Islet of Langerhans (tissue), 1 donor: ENCODE measurements around the gene MYL7.

Experiments
- FAIRE-seq: peaks from one replicate; lab custom pipeline; 2011; peaks lifted over from hg19 to GRCh38; lab: Jason Lieb, UNC

The MYL7 gene

DNA sequence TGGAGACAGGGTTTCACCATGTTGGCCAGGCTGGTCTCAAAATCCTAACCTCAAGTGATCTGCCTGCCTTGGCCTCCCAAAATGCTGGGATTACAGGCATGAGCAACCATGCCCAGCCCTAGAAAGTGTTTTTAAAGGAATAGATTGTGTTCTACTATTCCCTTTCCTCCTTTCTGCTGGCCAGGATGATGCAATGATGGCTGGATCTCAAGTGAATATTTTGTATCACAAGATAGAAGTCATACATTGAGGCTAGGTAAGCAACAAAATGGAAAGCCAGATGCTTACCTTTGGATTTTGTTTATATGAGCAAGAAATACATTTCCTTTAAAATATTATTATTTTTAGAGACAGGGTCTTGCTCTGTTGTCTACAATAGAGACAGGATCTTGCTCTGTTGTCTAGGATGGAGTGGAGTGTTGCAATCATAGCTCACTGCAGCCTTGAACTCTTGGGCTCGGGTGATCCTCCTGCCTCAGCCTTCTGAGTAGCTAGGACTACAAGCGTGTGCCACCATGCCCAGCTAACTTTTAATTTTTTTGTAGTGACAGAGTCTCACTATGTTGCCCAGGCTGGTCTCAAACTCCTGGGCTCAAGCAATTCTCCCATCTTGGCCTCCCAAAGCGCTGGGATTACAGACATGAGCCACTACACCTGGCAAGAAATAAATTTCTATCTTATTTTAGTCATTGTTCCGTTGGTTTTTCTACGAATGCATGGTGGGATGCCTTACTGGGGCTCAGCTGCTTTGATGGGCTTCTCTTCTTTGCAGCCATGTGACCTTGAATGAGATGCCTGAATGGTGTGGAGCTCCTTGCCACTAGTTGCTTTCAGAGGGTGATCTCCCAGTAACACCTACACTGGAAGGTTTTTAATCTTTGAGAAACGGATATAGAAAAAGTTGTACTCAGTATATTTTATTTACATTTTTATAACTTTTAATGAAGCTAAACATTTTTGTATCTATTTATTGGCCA lies 42.8 kb downstream of the MYL7 start:
- no peak for FAIRE-seq

DNA sequence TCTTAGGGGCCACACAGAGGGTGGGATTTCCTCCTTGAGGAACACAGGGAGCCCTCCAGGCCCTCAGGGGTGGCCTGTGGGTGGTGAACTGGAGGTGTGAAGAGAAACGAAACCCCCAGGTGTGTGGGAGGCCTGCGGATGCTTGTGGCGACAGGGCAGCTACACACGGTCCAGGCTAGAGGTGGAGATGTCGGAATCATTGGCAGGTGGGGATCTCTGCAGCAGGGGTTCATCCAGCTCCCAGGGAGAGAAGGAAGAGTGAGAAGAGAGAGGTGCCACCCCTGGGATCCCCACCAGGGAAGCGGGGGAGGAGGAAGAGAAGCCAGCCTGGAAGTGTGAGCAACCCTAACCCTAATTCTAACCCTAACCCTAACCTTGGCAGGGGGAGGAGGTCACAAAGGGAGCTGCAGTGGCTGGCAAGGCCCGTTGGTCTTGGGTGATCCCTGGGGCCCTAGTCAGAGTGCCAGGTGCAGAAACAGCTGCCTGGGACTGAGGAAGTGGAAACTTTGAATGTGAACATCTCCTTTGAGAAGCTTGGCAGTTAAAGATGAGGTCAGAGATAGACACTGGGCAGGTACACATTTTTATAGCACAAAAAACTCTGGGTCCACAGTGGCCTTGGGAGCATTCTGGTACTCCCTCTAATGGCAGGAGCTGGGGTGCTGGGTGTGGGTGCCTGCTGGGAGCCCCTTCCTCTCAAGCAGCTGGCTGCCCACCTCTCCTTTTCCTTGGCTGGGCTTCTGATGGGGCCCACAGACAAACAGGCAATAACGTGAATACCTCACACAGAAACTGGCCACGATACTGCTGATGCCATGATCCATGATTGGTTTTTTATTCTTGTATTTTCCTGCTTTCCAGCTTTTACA lies 43.8 kb downstream of the MYL7 start:
- FAIRE-seq, result no peak

DNA sequence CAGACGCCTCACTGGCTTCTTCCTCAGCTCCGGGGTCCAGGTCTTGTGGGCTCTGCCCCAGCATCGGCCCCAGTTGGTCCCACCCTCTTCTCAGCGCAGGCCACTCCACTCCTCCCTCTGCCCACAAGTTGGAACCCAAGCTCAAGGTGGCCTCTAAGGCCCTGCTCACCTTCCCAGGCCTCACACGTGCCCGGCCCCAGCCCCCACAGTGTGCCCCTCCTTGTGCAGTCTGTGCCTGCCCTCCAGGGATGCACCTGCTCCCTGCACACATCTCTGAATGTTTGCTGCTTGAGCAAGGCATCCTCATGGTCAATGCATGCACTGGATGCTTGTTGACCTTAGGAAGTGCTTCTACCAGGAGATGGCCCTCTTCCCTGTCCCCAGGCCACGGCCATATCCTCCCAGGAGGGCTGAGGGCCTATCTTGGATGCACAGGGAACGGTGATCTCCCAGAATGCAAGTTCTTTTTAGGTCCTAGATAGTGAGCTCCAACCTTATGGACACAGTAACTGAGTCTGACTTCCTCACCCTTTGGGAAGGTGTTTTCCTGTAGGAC lies 44.7 kb downstream of the MYL7 start:
- FAIRE-seq, result no peak

DNA sequence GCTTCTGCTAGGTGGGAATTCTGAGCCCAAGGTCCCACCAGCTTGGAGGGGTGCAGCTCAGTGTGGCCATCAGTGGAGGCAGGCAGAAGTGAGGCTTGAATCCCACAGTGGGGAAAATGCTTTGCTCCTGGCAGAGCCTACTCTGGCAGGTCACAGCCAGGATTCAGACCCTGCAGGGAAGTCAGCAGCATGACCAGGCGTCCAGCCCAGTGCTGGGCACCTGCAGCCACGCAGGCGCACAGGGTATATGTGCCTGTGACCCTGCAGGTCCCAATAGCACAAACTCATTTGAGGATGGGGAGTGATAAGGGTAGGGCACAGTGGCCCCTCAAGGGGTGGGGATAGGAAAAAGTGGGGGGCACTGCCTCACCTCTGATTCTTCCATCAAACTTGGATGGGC lies 45.4 kb downstream of the MYL7 start:
- FAIRE-seq, result no peak

DNA sequence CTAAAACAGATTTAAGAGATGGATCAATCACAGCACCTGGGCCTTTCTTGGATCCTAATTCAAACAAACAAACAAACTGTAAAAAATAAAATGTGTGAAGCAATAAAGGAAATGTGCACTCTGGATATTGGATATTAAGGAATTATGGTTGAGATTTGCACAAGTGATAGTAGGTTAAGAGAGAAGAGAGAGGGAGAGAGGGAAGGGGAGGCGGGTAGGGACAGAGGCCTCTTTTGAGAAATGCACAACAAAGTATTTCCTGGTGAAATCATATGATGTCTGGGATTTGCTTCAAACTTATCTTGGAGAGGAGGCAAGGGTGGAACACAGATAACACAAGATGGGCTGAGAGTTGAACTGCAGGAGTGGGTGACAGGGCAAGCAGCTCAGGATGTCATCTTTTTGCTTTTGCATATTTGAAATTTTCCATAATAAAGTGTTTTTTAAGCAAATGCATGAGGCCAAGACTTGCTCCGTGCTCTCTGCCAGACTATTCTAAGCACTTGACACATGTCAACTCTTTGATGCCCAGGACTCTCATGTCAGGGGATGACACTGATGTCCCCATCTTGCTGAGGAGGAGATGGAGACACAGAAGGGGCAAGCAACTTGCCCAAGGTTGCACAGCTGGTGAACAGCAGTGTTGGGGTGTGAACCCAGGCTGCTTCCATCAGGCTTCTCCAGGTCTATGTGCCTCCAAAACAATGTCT lies 46.1 kb downstream of the MYL7 start:
- FAIRE-seq, result no peak

DNA sequence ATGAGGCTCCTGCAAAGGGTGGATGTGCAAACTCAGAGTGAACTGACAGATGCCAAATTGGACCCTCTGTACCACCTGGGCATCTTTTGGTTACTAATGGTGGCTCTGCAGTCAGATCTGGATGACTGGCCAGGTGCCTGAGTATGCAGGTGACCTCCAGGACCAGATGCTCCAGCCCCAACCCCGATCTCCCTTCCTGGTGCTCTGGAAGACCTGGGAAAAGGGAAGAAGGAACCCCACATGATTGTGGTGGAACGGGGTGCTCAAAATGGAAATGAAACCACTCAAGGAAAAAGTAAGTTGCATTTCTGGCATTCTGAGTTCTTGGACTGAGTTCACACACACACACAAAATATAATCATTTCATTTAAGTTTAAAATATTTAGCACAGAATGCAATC lies 46.8 kb downstream of the MYL7 start:
- FAIRE-seq, result no peak

DNA sequence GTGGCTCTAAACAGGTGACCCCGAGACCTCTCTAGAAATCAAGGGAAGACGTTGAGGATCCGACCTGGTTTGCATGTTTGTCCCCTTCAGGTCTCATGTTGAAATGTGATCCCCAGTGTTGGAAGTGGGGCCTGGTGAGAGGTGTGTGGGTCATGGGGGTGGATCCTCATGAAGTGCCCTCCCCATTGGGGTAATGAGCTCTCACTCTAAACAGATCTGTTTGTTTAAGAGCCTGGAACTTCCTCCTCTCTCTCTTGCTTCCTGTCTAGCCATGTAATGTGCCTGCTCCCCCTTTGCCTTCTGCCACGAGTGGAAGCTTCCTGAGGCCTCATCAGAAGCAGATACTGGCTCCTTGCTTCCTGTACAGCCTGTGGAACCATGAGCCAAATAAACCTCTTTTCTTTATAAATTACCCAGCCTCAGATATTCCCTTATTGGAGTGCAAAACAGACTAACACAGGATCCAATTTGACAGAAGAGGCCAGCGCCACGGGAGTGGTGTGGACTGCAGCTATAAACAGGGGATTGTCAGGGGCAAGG lies 48.0 kb downstream of the MYL7 start:
- FAIRE-seq, result no peak
